Islet precursor cell (in vitro differentiated cells): ENCODE data around the gene AK8.

ENCODE experiments used
- DNase-seq: peaks from one replicate; pipeline ENCODE4 v3.0.0-alpha.2; 2018

Gene AK8, protein sequence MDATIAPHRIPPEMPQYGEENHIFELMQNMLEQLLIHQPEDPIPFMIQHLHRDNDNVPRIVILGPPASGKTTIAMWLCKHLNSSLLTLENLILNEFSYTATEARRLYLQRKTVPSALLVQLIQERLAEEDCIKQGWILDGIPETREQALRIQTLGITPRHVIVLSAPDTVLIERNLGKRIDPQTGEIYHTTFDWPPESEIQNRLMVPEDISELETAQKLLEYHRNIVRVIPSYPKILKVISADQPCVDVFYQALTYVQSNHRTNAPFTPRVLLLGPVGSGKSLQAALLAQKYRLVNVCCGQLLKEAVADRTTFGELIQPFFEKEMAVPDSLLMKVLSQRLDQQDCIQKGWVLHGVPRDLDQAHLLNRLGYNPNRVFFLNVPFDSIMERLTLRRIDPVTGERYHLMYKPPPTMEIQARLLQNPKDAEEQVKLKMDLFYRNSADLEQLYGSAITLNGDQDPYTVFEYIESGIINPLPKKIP

DNA sequence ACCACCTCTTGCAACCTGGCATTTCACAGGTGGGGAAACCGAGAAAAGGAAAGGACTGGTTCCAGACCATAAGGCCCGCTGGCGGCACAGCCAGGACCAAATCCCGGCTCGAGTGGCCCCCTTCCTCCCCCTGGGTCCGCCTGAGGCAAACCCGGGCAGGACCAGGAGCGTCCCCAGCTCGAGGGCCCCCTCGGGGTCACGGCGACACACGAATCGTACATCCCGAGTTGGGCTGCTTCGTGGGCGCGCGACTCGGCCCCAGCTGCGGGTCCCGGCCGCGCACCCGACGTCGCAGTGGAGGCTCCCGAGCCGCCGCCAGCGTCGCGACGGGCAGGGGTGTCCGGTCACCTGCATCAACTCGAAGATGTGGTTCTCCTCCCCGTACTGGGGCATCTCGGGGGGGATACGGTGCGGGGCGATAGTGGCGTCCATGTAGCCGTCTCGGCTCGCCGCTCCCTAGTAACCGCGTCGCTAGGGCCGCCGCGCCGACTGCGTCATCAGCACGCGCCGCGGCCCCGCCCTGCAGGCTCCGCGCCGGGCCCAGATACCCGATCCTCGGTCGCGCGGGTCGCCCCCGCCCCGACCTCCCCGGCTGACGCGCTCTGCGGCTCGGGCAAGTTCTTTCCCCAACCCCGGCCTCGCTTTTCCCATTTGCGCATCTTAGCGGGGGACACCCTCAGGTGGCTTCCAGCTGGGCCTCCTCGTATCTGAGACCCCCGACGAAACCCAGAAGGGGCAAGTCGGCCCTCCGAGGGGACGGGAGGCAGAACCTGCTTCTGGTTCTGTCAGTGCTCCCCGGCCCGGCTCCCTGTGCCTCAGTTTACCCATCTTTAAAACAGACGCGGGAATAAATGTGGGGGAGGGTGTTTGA is at the start of gene AK8:
TSS of gene AK8 (minus strand) at position 461 of the 871 bp plus-strand sequence. CDS start at position 432, 29 bp downstream.
- DNase-seq: peak; percentile 83

DNA sequence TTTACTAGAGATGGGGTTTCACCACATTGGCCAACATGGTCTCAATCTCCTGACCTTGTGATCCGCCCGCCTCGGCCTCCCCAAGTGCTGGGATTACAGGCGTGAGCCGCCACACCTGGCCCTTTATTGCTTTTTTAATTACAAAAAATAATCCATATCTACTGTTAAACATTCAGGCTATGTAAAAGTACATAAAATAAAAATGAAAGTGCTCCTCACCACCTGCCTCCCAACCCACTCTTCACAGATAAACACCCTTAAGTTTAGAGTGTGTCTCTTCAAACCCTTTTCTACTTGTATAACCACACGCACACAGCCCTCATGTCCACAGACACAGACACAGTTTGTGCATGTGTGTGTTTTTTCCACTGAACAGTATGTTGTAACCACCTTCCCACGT is 49.6 kb upstream of the AK8 start:
- no peak for DNase-seq

DNA sequence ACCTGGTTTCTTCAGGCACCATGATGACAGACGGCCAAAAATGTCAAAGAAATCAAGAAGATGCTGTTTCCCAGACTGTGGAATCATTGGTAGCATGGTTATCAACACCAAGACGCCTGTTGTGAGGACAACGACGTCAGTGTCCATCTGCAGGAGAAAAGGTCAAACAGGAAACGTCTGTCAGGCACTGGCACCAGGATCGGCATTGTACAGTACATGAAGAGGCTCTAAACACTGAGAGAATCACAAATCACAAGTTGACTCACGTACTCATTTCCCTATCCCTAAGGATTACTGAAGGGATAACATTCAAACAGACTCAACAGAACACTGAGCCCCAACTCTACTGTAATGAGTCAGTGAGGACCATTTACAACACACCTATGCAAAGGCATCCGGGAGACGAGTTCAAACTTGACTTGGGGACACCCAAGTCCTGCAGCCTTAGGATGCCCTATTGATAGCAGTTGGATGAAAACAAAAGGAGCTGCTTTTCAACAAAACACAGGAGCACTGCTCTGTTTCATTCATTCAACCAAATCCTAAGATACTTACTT is 45.3 kb upstream of the AK8 start:
- DNase-seq: no peak

DNA sequence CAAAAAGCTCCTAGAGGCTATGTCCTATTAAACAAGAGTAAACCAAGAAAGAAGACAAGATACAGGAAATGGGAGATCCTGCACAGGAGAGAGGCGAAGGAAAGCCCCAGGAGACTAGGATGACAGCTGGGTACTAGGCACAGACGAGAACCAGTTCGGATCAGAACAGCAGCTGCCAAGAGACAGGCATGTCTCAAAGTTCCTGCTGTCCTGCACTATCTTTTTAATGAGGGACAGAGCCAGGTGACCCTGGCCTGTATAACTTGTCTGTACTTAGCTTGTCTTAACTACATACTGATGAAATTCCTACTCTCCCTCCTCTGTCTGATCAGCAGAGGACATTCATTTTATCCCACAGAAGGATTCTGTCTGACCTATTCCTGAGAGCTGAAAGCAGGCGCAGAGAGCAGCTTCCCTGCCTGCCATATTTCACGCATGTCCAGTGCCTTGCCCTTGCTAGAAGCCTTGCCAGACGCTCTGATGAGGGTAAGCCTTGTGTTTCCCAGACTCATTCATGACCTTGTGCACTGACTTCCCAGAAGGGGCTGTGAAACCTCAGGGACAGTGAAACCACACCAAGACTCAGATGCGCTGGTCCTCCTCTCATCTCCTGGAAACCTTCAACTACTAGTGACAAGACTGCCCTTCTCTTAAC is 41.7 kb upstream of the AK8 start:
- no peak for DNase-seq

DNA sequence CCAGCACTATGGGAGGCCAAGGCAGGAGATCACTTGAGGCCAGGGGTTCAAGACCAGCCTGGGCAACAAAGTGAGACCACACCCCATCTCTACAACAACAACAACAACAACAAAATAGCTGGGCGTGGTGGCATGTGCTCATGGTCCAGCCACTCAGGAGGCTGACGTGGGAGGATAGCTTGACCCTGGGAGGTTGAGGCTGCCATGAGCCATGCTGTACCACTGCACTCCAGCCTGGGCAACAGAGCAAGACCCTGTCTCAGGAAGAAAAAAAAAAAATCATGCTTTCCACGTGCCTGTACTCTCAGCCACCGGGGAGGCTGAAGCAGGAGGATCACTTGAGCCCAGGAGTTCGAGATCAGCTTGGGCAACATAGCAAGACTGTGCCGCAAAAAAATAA is 36.8 kb upstream of the AK8 start:
- no peak for DNase-seq

DNA sequence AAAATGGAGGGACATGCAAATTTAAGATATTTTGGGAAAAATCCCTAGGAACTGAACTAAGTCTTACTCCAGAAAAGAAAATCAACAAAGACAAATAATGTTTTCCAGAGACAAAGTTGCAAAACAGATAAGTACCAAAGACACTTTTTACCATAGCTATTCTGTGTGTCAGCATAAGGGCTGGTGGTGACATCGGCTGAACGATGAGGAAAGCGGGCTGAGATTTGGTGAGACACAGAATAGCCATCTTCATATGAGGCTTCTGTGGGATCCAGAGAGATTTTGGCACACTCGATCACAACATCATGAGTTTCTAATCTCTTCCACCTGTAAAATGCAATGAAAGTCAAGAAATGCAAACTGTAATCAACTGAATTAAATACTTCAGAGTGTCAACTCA is 34.0 kb upstream of the AK8 start:
- no peak for DNase-seq

DNA sequence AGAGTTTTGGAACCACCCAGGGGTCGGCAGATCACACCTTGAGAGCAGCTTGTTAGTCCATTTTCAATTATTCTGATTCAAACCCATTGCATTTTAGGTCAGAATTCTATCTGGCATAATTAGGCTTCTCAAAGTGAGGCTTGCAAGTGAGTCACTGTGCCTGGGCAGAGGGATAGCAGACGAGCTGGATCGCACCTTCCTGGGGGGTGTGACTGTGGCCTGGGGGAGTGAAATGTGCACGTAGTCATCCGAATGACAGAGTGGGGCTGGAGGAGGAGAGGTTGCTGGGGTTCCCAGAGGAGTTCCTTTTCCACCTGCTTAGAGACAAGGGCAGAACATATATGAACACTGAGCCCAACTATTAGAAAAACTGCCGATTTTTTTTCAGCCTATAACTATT is 32.3 kb upstream of the AK8 start:
- DNase-seq: no peak

DNA sequence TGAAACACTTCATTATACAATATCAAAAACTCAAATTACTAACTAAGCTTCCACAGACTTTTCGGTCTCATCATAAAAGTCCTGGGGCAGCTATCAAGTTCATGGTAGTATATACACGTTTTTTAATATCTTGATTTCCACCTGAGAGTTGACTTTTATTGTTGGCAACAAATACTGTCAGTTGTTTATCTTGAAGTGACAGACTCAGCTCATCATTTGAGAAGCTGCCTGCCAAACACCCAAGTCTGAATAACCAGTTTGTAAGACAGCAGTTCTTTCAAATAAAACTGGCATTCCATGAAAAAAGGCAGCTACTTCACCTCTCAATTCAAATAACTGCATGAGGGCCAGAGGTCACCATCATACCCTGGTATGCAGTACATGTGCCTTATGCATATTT is 31.2 kb upstream of the AK8 start:
- DNase-seq: no peak

DNA sequence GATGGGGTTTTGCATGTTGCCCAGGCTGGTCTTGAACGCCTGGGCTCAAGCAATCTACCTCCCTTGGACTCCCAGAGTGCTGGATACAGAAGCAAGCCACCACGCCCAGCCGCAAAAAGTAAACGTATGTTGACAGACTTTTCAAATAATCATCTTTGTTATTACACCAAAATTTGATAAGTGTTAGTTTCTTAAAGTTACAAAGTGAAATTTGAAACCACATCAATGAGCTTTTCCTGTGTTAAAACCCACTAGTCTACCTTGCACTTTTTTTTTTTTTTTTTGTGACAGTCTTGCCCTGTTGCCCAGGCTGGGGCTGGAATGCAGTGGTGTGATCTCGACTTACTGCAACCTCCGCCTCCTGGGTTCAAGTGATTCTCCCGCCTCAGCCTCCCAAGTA is 30.6 kb upstream of the AK8 start:
- no peak for DNase-seq

DNA sequence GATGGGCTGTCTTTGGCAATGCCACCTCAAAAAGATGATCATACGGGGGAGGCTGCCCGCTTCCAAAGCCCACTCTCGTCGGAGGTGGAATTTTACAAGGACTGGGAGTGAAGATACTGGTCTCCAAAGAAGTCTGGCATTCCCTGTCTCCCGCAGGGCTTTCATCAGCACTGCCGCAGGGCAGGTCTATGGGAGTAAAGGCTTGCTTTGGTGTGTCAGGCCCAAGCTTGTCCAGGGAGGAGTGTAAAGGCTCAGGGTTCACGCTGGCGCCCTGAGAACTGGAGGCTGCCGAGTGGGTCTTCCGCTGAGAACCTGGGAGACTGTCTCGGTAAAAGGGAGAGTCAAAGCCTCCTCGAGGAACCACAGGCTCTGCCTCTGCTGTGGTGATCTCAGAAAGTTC is 27.6 kb upstream of the AK8 start:
- DNase-seq: no peak

DNA sequence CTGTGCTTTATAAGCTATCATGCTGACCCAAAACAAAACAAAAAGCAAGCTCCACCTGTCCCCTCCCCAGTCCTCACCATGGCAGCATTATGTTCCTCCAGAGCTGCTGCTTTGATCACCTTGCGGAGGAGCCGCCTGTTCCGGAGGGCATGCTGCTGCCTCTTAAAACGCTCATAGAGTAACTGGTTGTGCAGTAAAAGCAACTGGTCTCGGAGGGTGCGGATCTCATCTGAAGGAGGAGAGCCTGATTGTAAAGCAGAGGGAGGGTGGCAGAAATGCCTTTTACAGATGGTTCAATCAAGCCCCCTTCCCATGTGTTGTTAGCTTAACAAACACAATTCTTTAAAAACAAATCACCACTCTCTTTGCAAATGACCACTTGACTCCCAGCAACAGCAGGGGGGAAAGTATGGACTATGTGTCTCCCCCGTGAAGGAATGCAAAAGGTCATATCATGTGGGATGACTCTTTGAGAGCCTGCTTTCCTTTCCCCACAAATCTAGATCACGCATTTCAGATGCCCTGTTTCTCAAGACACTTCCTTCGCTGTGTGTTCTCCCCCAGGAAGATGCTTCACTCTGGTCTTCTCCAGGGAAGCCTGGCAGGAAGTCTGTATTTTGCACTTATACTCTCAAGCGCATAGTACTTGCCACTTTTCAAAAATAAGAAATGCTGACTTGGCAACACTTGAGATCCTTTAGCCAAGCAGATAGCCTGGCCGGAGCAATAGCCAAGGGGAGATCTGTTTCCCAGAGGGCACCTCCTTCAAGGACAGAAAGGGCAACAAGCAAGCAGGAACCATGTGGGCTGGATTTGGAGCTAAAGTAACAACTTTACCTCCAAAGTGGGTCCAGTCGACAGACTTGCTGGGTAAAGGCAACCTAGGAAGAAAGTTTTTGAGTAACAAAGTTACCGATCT is 25.7 kb upstream of the AK8 start:
- no peak for DNase-seq

DNA sequence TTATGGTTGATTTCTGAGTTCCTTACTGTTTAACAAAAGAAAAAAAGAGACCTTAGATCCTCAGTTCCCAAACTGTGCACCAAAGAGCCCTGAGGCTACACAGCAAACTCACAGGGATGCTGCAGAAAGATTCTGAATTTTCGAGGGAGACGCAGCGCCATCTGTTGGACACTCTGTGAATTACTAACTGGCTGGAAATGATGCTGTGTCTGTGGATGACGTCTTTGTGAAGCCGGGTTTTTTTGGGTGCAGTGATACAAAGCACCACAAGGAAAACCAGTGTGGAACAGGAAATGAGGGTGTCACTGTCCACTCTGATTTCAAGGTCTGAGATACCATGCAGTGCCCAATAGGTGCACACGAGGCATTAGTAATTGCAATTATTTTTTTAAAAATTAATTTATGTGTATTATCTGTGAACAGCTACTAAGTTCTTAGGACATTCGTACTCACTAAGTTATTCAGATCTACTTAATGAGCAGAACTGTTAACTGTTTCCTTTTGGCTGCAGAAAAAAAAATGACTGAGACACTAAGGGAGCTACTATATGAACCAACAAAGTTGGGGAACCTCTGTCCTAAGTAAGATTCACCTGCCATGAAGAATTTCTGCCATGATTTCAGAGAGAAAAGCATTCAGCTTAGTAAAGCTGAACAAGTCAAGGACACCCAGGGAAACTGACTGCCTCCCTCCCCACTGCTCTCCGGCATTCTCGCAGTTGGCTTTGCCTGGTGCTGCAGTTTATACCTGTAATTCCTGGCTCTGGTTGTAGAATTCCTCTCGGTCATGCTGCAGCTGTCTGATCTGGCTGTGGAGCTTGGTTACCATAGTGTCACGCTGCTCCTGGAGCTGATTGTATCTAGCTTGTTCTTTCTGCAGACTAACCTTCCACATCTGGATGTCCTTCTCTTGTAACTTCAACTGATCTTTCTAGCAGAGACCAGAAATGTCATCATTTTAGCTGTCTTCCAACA is 24.1 kb upstream of the AK8 start:
- peak; percentile 89 for DNase-seq

DNA sequence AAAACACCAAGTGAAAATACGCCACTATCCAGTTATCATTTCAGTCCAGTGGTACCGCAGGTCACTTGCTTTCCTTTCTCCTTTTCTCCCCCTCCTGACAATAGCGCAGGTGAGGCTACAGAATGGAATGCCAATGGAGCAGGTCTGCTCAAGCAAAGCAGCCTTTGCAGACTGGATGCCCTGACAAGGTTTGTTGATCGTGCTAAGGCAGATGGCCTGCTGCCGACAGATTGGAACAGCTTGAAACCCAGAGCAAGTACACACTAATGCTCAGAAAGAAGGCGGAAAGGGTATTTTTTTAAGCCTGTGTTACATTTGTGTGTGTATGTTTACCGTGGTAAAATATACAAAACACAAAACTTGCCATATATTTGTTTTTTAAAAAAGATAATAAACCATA is 20.0 kb upstream of the AK8 start:
- no peak for DNase-seq

DNA sequence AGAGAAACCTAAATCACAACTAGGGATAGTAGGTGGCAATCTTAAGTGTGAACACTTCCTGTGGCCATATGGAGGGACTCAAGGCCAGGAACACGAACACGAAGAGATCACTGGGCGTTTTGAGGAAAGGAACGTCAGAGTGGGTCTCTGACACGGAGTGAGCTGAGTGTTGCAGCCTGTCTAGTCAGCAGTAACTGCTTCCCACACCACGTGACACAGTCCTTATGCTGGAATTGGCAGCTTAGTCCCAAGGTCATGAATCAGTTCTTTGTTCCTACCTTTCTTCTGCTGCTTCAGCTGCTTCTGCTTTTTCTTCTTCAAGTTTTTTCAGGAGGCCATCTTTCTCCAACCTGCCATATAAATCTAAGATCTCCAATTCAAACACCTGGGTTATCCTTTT is 18.8 kb upstream of the AK8 start:
- DNase-seq: no peak

DNA sequence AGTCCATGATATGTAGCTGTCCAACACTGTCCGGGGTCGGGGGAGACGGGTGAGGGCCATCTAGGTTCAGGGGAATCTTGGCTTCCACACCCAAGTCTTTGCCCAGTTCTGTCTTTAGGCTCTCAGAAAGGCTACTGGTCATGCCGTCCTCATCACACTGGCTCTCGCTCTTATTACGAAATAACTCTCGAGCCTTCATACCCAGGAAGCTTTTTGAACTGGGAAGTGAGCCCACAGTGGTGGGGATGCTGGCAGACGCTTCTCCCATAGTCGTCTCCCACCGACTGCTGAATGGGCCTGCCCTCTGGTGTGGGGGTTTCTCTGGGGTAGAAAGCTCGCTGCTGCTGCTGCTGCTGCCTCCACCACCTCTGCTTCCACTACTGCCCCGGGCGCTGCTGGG is 18.2 kb upstream of the AK8 start:
- DNase-seq: no peak

DNA sequence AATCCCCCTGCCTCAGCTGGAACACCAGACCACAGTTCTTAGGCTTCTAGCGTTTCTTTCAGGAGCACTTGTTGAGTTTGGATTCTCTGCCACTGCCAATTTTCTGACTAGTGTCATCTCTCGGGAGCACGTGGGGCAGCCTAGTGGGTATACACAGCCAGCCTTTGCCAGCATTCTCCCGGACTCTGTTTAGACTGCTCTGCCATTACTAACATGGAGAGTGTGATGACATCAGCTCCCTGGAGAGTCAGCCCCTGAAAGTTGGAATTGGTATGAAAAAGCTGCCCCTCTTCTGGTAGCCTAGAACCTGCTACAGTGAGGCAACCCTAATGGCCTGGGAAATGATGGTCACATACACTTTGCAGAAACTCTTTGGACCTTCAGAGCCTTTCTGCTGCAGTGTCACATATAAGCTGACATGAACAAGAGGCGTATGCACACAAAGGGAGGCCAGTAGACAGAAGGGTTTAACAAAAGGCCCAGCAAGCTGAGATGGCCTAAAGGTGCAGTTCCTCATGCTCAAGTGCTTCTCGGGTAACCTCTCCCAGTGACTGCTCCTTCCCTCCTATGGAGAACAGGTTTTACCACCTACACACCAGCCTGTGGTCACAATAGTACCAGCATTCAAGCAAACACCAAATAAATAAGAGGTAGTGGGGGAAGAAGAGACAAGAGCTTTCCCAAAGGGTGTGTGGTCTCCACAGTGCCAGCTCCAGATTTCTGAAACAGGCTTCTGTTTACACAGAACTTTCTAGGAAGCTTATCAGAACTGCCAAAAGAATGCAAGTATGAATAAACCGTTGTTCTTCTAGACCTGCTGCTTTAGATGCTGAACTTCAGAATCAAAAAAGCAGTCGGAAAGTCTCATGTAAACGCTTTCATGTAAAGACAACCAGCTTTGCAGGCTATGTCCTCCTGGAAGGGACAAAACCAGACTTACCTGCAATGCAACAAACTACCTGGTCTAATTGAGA is 17.1 kb upstream of the AK8 start:
- no peak for DNase-seq

DNA sequence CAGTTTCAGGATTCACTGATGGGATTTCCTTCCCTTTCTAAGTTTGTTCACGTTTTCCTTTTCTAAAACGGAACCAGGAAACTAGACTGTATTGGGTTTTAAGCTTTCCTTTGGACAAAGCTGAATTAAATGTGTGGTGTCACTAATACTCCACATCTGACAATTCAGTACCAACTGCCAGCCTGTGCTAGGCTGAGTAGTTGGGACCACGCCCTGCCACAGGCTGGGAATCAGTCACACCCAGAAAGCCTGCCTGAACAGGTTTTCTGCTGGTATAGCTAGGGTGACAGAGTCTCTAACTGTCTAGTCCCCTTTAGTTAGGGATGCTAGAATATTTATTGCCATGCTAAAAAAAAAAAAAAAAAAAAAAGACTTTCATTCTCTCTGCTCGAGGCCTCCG is 16.3 kb upstream of the AK8 start:
- DNase-seq: no peak

DNA sequence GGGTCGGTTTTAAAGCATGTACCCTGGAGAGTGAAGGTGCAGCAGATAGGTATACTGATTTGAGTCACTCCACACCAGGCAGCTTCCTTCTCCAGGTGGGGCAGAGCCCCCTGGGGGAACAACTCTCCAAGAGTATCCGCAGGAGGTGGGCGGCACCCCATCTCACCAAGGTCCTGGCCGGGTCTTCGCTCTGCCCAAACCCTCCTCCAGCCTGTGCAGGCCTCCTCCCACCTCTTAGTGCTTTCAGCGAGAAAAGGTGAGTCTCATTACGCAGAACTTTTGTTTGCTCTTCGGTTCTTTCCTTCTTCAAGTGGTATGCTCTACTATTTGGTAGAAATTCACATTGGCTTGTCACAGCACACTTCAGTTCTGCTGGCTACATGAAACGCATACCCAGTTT is 14.3 kb upstream of the AK8 start:
- DNase-seq: no peak

DNA sequence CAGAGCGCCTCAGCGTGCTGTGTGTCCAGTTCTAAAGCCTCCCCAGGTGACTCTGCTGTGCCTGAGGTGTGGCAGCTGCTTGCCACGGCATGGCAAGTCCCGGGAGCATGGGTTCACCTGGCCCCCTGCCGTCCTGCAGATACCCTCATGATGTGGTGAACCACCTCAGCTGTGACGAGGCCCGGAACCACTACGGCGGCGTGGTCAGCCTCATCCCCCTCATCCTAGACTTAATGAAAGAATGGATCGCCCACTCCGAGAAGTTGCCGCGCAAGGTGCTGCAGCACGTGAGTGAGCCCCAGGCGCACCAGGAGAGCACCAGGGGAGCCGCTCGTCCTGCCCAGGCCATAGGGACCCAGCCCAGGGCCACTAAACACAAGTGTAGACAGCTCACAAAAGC is 10.1 kb upstream of the AK8 start:
- DNase-seq: no peak
